Neural cell (in vitro differentiated cells): ENCODE results near the gene PRPF40A.

Experiments used
- EP300 ChIP-seq: fragments of 450-650 bp; conservative IDR thresholded peaks from 2 replicates; pipeline ENCODE4 v1.6.1; 2014; ENCODE audit warnings: antibody characterized with exemption, mild to moderate bottlenecking, moderate library complexity; ENCODE audit not compliant: poor library complexity, severe bottlenecking
- EZH2 ChIP-seq: fragments of 200-600, 300-800 bp; shearing (Covaris generic), sonication (generic); IDR thresholded peaks from 2 replicates; pipeline ENCODE4 v1.6.1; 2014; ENCODE audit warnings: antibody characterized with exemption, low read length, borderline replicate concordance, mild to moderate bottlenecking; ENCODE audit not compliant: insufficient read depth, poor library complexity, severe bottlenecking
- MXI1 ChIP-seq: fragments of 450-650 bp; conservative IDR thresholded peaks from 2 replicates; pipeline ENCODE4 v1.6.1; 2014; ENCODE audit warnings: antibody characterized with exemption, mild to moderate bottlenecking; ENCODE audit not compliant: poor library complexity, severe bottlenecking
- POLR2AphosphoS5 ChIP-seq: IDR thresholded peaks from 2 replicates; pipeline ENCODE4 v1.6.1; 2012
- RAD21 ChIP-seq: fragments of 450-650 bp; conservative IDR thresholded peaks from 2 replicates; pipeline ENCODE4 v1.6.1; 2014; ENCODE audit warnings: antibody characterized with exemption, mild to moderate bottlenecking, moderate library complexity
- SMC3 ChIP-seq: fragments of 450-650 bp; conservative IDR thresholded peaks from 2 replicates; pipeline ENCODE4 v1.6.1; 2014; ENCODE audit warnings: antibody characterized with exemption, mild to moderate bottlenecking, moderate library complexity; ENCODE audit not compliant: poor library complexity
- TAF1 ChIP-seq: IDR thresholded peaks from 2 replicates; pipeline ENCODE4 v1.6.1; 2012; ENCODE audit warnings: low read depth
- TF ChIP-seq, protein P1 (sequence below): fragments of 450-650 bp; IDR thresholded peaks from 2 replicates; pipeline ENCODE4 v1.5.1; 2014; ENCODE audit warnings: antibody characterized with exemption, mild to moderate bottlenecking, moderate library complexity; ENCODE audit not compliant: poor library complexity, severe bottlenecking
- TF ChIP-seq, protein P2 (sequence below): IDR thresholded peaks from 2 replicates; pipeline ENCODE4 v1.6.1; 2012; ENCODE audit warnings: borderline replicate concordance

- TF ChIP-seq, protein P1, sequence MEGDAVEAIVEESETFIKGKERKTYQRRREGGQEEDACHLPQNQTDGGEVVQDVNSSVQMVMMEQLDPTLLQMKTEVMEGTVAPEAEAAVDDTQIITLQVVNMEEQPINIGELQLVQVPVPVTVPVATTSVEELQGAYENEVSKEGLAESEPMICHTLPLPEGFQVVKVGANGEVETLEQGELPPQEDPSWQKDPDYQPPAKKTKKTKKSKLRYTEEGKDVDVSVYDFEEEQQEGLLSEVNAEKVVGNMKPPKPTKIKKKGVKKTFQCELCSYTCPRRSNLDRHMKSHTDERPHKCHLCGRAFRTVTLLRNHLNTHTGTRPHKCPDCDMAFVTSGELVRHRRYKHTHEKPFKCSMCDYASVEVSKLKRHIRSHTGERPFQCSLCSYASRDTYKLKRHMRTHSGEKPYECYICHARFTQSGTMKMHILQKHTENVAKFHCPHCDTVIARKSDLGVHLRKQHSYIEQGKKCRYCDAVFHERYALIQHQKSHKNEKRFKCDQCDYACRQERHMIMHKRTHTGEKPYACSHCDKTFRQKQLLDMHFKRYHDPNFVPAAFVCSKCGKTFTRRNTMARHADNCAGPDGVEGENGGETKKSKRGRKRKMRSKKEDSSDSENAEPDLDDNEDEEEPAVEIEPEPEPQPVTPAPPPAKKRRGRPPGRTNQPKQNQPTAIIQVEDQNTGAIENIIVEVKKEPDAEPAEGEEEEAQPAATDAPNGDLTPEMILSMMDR = peak; percentile 27
- TF ChIP-seq MXI1 (peak; percentile 83), POLR2AphosphoS5 (peak; percentile 89), EP300 (peak; percentile 47), RAD21 (no peak), TAF1 (peak; percentile 84), SMC3 (peak; percentile 7), EZH2 (no peak)
- TF ChIP-seq, protein P2, sequence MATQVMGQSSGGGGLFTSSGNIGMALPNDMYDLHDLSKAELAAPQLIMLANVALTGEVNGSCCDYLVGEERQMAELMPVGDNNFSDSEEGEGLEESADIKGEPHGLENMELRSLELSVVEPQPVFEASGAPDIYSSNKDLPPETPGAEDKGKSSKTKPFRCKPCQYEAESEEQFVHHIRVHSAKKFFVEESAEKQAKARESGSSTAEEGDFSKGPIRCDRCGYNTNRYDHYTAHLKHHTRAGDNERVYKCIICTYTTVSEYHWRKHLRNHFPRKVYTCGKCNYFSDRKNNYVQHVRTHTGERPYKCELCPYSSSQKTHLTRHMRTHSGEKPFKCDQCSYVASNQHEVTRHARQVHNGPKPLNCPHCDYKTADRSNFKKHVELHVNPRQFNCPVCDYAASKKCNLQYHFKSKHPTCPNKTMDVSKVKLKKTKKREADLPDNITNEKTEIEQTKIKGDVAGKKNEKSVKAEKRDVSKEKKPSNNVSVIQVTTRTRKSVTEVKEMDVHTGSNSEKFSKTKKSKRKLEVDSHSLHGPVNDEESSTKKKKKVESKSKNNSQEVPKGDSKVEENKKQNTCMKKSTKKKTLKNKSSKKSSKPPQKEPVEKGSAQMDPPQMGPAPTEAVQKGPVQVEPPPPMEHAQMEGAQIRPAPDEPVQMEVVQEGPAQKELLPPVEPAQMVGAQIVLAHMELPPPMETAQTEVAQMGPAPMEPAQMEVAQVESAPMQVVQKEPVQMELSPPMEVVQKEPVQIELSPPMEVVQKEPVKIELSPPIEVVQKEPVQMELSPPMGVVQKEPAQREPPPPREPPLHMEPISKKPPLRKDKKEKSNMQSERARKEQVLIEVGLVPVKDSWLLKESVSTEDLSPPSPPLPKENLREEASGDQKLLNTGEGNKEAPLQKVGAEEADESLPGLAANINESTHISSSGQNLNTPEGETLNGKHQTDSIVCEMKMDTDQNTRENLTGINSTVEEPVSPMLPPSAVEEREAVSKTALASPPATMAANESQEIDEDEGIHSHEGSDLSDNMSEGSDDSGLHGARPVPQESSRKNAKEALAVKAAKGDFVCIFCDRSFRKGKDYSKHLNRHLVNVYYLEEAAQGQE = peak; percentile 72
Observed at GRCh38 chr2:152718076-152718908, 1.0 kb upstream of the PRPF40A start, which contains the start of gene ARL6IP6.
